Measurements from ENCODE around the gene DNAAF8. TPM values are rescaled to one million over a fixed set of nuclear protein-coding genes. Genes with fewer than 3 reads are reported as not detected.

Gene DNAAF8
- total RNA-seq, 4 donors from 2014 or later, result 0.67 to 3.5 TPM; not detected in 2

DNA sequence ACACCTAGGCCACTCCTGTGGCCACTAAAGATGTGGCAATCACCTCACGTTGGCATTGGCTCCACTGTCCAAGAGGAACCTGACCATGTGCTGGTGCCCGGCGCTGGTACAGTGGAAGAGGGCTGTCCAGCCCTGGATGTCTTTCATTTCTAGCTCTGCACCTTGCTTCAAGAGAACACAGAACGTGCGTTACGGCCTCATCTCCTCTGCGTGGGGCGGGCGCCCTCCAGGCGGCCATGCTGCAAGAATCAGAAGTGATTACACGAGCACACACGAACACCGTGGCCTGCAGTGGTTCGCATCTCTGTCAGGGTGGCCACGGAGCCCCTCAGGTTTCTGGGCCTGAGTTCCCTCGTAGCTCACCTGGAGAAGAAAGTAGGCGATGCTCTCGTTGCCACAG lies 7.7 kb upstream of the DNAAF8 start:
- DNase-seq, result no peak
- no peaks in the 10 kb centered on the region for H3K27me3 ChIP-seq
- intact Hi-C loops (cut with DNase I; ENCODE audit: low total_unique reads), result no loop called here
- no peak overlapping the region for H3K27ac ChIP-seq
- no peak for TF ChIP-seq POLR2A (IDR thresholded peaks at IDR 0.05)
- TF ChIP-seq, protein P1, sequence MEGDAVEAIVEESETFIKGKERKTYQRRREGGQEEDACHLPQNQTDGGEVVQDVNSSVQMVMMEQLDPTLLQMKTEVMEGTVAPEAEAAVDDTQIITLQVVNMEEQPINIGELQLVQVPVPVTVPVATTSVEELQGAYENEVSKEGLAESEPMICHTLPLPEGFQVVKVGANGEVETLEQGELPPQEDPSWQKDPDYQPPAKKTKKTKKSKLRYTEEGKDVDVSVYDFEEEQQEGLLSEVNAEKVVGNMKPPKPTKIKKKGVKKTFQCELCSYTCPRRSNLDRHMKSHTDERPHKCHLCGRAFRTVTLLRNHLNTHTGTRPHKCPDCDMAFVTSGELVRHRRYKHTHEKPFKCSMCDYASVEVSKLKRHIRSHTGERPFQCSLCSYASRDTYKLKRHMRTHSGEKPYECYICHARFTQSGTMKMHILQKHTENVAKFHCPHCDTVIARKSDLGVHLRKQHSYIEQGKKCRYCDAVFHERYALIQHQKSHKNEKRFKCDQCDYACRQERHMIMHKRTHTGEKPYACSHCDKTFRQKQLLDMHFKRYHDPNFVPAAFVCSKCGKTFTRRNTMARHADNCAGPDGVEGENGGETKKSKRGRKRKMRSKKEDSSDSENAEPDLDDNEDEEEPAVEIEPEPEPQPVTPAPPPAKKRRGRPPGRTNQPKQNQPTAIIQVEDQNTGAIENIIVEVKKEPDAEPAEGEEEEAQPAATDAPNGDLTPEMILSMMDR (IDR thresholded peaks at IDR 0.05), result no peak
- no peak overlapping the region for H3K4me3 ChIP-seq
- no peaks in the 10 kb centered on the region for H3K36me3 ChIP-seq
- no peaks in the 10 kb centered on the region for H3K4me1 ChIP-seq
- no peaks in the 10 kb centered on the region for H3K9me3 ChIP-seq

DNA sequence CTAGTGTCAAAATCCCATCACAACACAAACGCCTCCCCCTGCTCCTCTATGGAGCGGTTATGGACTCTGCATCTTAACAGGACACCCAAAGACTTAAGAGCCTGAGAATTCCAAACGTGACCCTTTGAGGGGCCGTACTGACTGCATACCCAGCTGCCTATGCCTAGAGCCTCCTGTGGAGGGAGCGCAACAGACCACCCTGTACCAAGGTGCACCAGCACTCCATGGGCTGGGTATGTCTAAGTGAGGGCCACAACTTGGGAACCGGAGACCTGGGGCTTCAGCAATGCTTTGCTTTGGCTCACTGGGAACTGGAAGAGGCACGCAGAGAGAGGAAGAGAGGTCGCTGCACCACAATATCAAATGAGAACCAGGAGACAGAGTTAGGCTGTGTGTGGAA lies 5.7 kb upstream of the DNAAF8 start:
- no peaks in the 10 kb centered on the region for H3K27me3 ChIP-seq
- no peaks in the 10 kb centered on the region for H3K4me1 ChIP-seq
- no peaks in the 10 kb centered on the region for H3K9me3 ChIP-seq
- intact Hi-C loops (cut with DNase I; ENCODE audit: low total_unique reads), result no loop called here
- no peak overlapping the region for H3K27ac ChIP-seq
- H3K36me3 ChIP-seq, result no peaks in the 10 kb centered on the region
- no peak overlapping the region for H3K4me3 ChIP-seq
- no peak for DNase-seq
- TF ChIP-seq POLR2A (IDR thresholded peaks at IDR 0.05), result no peak
- TF ChIP-seq, protein P1 (IDR thresholded peaks at IDR 0.05), result no peak

DNA sequence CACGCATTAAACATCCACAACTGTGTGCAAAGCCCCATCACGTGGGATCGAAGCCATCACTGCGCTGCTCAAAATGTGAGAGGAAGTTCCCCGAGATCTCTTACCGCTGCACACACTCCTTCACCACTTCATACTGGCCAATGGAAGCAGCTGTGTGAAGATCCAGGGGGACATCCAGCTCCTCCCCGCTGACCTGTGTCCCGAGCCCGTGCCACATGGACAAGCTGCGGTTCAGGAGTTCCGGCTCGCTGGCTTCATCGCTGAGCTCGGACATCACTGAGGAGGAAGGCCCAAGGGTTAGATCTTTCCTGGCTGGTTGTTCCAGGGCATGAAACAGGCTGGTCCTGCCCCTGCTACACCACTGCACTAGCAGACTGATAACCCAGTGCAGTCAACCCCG lies 4.5 kb upstream of the DNAAF8 start:
- intact Hi-C loops (cut with DNase I; ENCODE audit: low total_unique reads), result no loop called here
- H3K27ac ChIP-seq, result no peak overlapping the region
- H3K4me1 ChIP-seq, result no peaks in the 10 kb centered on the region
- no peaks in the 10 kb centered on the region for H3K27me3 ChIP-seq
- H3K9me3 ChIP-seq, result no peaks in the 10 kb centered on the region
- no peak for DNase-seq
- TF ChIP-seq, protein P1 (IDR thresholded peaks at IDR 0.05), result no peak
- TF ChIP-seq POLR2A (IDR thresholded peaks at IDR 0.05), result no peak
- H3K4me3 ChIP-seq, result no peak overlapping the region
- H3K36me3 ChIP-seq, result no peaks in the 10 kb centered on the region

DNA sequence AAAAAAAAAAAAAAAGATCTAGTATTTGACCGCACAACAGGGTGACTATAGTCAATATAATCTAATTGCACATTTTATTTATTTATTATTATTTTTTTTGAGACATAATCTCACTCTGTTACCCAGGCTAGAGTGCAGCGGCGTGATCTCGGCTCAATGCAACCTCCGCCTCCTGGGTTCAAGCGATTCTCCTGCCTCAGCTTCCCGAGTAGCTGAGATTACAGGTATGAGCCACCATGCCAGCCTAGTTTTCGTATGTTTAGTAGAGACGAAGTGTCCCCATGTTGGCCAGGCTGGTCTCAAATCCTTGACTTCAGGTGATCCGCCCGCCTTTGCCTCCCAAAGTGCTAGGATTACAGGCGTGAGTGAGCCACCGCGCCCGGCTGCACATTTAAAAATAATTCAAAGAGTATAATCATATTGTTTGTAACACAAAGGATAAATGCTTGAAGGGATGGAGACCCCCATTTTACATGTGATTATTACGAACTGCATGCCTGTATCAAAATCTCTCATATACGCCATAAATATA lies 1.1 kb upstream of the DNAAF8 start:
- TF ChIP-seq POLR2A (IDR thresholded peaks at IDR 0.05), result no peak
- TF ChIP-seq, protein P1 (IDR thresholded peaks at IDR 0.05), result no peak
- Histone ChIP-seq H3K4me3 (peak overlapping the region; percentile 95 to 99), H3K9me3 (no peaks in the 10 kb centered on the region), H3K27ac (peak overlapping the region in 1 of 2 donors; percentile 73), H3K36me3 (no peaks in the 10 kb centered on the region), H3K27me3 (no peaks in the 10 kb centered on the region), H3K4me1 (peaks cover 0 to 4% of the 10 kb centered on the region in 2 donors)
- DNase-seq, result no peak
- intact Hi-C loops (cut with DNase I; ENCODE audit: low total_unique reads), result no loop called here

DNA sequence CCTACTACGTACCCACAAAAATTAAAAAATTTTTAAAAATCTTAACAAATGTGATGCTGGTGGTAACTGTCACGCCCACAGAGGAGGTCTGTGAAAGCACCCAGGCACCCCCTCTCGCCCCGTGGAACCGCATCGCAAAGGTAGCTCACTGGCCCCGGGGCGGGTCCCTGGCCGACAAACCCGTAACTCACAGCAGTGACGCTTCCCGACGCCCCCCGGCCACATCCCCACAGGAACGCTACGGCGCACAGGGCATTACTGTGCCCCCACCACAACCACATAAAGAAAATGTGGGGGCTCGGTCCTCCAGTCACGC lies 632 bp upstream of the DNAAF8 start:
- intact Hi-C loops (cut with DNase I; ENCODE audit: low total_unique reads), result no loop called here
- TF ChIP-seq, protein P1 (IDR thresholded peaks at IDR 0.05), result no peak
- no peak for TF ChIP-seq POLR2A (IDR thresholded peaks at IDR 0.05)
- DNase-seq, result no peak
- Histone ChIP-seq H3K36me3 (no peaks in the 10 kb centered on the region), H3K9me3 (no peaks in the 10 kb centered on the region), H3K4me3 (peak overlapping the region; percentile 95 to 99), H3K4me1 (peaks cover 0 to 4% of the 10 kb centered on the region in 2 donors), H3K27me3 (no peaks in the 10 kb centered on the region), H3K27ac (peak overlapping the region in 1 of 2 donors; percentile 73)
